Gastrocnemius medialis (tissue), 4 donors: ENCODE measurements around the gene PARP15. TPM values are rescaled to one million over a fixed set of nuclear protein-coding genes. Genes with fewer than 3 reads are reported as not detected.
A peak's percentile ranks its signal among the peaks of the same experiment; 100 is the strongest.
"Not testable (repeated sequence)": the region's sequence is repeated elsewhere in the genome, so short reads cannot be mapped to it uniquely, and the experiment has no call there.

Source experiments
- ATAC-seq, 2 donors: fragments of 150-250 bp; one replicate each; pipeline ENCODE4 v1.9.1; 2016
- DNase-seq, 2 donors: peaks; one replicate each; pipeline ENCODE4 v3.0.0-alpha.2; 2019
- H3K27ac ChIP-seq, 4 donors: fragments of 200-600 bp; sonication (generic); 1 replicate in 1 of 4; 2 replicates in 3 of 4; pipeline ENCODE4 v1.5.1; 2016 to 2018; ENCODE audit warnings: mild to moderate bottlenecking in 2 of 4, moderate library complexity in 1 of 4
- H3K27me3 ChIP-seq, 3 donors: fragments of 200-600 bp; sonication (generic) in 2 of 3; 1 replicate in 1 of 3; 2 replicates in 2 of 3; pipeline versions ENCODE4 v1.5.1 to v1.6.0; 2016 to 2019; ENCODE audit warnings: mild to moderate bottlenecking in 1 of 3, moderate library complexity in 1 of 3
- H3K36me3 ChIP-seq, 2 donors: fragments of 200-600 bp; sonication (generic) in 1 of 2; one replicate each; pipeline ENCODE4 v1.5.1; 2017 to 2018
- H3K4me1 ChIP-seq, 2 donors: fragments of 200-600 bp; sonication (generic) in 1 of 2; one replicate each; pipeline ENCODE4 v1.5.1; 2016 to 2017; ENCODE audit warnings: mild to moderate bottlenecking in 2 of 2
- H3K4me3 ChIP-seq, 4 donors: fragments of 200-600 bp; sonication (generic) in 3 of 4; 1 replicate in 1 of 4; 2 replicates in 3 of 4; pipeline ENCODE4 v1.5.1; 2016 to 2019; ENCODE audit warnings: mild to moderate bottlenecking in 2 of 4
- H3K9me3 ChIP-seq, 3 donors: fragments of 200-600 bp; sonication (generic) in 2 of 3; 1 replicate in 1 of 3; 2 replicates in 2 of 3; pipeline ENCODE4 v1.5.1; 2016 to 2019
- POLR2A ChIP-seq, 2 donors: fragments of 450-650 bp; IDR thresholded peaks; one replicate each; pipeline ENCODE4 v1.6.1; 2017; ENCODE audit warnings: antibody characterized with exemption in 2 of 2, mild to moderate bottlenecking in 2 of 2, moderate library complexity in 2 of 2
- in situ Hi-C, 4 donors: fragments of 200-750 bp; cut with MboI; loops; one replicate each; pipeline versions ENCODE4 v1.15.0 to v1.8.0; 2017; ENCODE audit warnings: low sequenced_read_pairs in 4 of 4
- intact Hi-C: fragments of 100-400 bp; cut with DNase I; formaldehyde crosslinking; loops from one replicate; pipeline ENCODE4 v1.15.1; 2023; ENCODE audit warnings: low total_unique reads
- total RNA-seq, 4 donors: library from RNA; depleted of rRNA; stranded (reverse); fragments of >200 nt; gene quantifications; one replicate each; pipeline versions ENCODE4 v1.1.0 to v1.2.3, GENCODE V29; 2016
- TF ChIP-seq, protein P1 (sequence below), 5 experiments: fragments of 450-650 bp in 3 of 5; fragments of 200-600 bp in 2 of 5; sonication (generic) in 2 of 5; IDR thresholded peaks in 4 of 5; conservative IDR thresholded peaks in 1 of 5; 1 replicate in 4 of 5; 2 replicates in 1 of 5; pipeline ENCODE4 v1.5.1; 2016 to 2019; ENCODE audit warnings: antibody characterized with exemption in 5 of 5, mild to moderate bottlenecking in 3 of 5, moderate library complexity in 3 of 5

The PARP15 gene
- total RNA-seq, 4 donors from 2014 or later = 0.16 to 0.51 TPM; not detected in 2

DNA sequence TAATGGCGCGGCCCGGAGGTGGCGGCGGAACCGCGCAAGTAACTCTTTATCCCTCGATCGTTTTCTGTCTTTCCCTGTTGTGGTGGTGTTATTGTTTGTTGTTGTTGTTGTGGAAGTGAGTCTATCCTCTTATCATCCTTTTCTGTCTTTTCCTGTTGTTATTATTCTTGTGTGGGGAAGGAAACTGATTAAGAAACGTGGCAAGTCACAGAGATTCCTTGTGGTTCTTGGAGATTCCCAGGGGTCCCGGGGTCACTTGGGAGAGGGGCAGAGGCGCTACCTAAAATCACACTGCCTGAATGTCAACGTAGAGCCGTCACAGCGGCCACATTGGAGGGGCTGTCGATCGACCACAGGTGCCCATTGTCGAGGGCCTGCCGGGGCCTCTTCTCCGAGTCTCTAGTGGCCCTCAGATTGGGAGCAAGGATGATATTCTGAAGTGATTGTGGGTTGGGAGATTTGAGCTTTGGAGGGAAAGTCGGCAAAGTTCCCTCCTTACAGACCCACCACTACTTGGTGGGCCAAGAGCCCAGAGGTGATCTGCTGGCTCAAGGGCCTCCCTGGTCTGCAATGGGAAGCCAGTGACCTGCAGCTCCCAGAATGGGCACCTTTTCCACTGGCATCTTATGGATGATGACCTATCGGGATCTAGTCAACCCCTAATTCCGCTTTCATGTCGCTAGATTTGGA is 104.0 kb downstream of the PARP15 start:
- intact Hi-C loops (loop anchor here (2.0 to 5.0 kb wide), 3 partner anchors 116 to 1134 kb away; partner anchors contain the start of genes POLQ and SLC49A4), in situ Hi-C loops (loop anchor here in 2 of 4 donors (25.0 kb wide), 2 partner anchors 119 to 1144 kb away; partner anchors contain the start of genes DTX3L (in 1 of the 2), PARP9 (in 1 of the 2) and POLQ (in 1 of the 2))
- H3K4me3 ChIP-seq = peak overlapping the region; percentile 84 to 98 (median 98)
- DNase-seq (no peak), ATAC-seq (no peak)
- TF ChIP-seq, protein P1, sequence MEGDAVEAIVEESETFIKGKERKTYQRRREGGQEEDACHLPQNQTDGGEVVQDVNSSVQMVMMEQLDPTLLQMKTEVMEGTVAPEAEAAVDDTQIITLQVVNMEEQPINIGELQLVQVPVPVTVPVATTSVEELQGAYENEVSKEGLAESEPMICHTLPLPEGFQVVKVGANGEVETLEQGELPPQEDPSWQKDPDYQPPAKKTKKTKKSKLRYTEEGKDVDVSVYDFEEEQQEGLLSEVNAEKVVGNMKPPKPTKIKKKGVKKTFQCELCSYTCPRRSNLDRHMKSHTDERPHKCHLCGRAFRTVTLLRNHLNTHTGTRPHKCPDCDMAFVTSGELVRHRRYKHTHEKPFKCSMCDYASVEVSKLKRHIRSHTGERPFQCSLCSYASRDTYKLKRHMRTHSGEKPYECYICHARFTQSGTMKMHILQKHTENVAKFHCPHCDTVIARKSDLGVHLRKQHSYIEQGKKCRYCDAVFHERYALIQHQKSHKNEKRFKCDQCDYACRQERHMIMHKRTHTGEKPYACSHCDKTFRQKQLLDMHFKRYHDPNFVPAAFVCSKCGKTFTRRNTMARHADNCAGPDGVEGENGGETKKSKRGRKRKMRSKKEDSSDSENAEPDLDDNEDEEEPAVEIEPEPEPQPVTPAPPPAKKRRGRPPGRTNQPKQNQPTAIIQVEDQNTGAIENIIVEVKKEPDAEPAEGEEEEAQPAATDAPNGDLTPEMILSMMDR (IDR thresholded peaks at IDR 0.05 in 4 of 5, conservative IDR thresholded peaks at IDR 0.05 in 1 of 5) = no peak
- no peak for TF ChIP-seq POLR2A (IDR thresholded peaks at IDR 0.05)
- H3K4me1 ChIP-seq = peaks cover 21 to 24% of the 10 kb centered on the region in 2 donors
- H3K27ac ChIP-seq = peak overlapping the region; percentile 84 to 87 (median 86)
- H3K9me3 ChIP-seq = no peaks in the 10 kb centered on the region
- H3K27me3 ChIP-seq = no peaks in the 10 kb centered on the region
- peaks cover 0 to 6% of the 10 kb centered on the region in 2 donors for H3K36me3 ChIP-seq

DNA sequence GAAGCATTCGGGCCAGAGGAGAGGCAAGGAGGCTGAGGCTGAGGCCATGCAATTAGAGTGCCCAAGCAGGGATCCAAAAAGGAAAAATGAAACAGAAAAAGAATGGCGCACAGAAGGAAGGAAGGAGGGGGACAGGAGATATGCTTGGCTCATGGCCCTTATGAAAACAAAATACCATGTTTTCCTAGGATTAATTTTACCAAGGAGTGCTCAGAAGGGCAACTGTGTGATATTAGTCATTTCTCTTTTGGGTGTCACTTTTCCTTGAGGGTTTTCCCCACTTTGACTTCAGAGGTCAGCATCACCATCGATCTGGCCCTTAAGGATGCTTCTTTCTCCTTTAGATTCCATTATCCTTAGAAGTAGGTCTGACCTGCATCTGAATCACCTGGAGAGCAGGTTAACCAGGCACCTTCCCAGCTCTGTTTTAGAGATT is 104.5 kb downstream of the PARP15 start:
- TF ChIP-seq, protein P1 (IDR thresholded peaks at IDR 0.05 in 4 of 5, conservative IDR thresholded peaks at IDR 0.05 in 1 of 5) = no peak
- no peak for TF ChIP-seq POLR2A (IDR thresholded peaks at IDR 0.05)
- in situ Hi-C loops (loop anchor here in 2 of 4 donors (25.0 kb wide), 2 partner anchors 120 to 1145 kb away; partner anchors contain the start of genes DTX3L (in 1 of the 2), PARP9 (in 1 of the 2) and POLQ (in 1 of the 2)), intact Hi-C loops (loop anchor here (2.0 to 5.0 kb wide), 3 partner anchors 115 to 1135 kb away; partner anchors contain the start of genes POLQ and SLC49A4)
- ATAC-seq (no peak), DNase-seq (no peak)
- peak overlapping the region; percentile 84 to 98 (median 98) for H3K4me3 ChIP-seq
- no peaks in the 10 kb centered on the region for H3K9me3 ChIP-seq
- no peaks in the 10 kb centered on the region for H3K27me3 ChIP-seq
- peaks cover 0 to 6% of the 10 kb centered on the region in 2 donors for H3K36me3 ChIP-seq
- H3K27ac ChIP-seq = peak overlapping the region; percentile 84 to 87 (median 86)
- peaks cover 21 to 24% of the 10 kb centered on the region in 2 donors for H3K4me1 ChIP-seq

DNA sequence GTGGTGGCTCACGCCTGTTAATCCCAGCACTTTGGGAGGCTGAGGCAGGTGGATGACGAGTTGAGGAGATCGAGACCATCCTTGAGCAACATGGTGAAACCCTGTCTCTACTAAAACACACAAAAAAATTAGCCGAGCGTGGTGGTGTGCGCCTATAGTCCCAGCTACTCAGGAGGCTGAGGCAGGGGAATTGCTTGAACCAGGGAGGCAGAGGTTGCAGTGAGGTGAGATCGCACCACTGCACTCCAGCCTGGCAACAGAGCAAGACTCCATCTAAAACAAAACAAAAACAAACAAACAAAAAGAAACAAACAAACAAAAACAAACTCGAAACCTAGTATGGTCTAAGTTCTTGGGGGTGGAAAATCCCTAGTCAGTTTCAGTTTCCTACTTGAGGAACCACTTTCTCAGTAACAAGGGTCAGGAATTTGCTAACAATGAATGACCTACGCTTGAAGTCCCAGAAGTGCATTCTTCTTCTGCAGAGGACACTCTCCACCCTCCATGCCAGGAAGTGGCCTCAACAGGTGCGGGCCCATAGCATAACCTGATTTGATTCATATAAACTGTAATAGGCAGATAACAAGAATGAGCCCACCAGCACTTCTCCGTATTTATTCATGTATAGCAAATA is 105.4 kb downstream of the PARP15 start:
- peak overlapping the region; percentile 28 to 87 (median 86) for H3K27ac ChIP-seq
- not testable (repeated sequence) for H3K9me3 ChIP-seq, H3K27me3 ChIP-seq, H3K36me3 ChIP-seq, ATAC-seq, DNase-seq
- intact Hi-C loops (loop anchor here (5.0 kb wide), 2 partner anchors 114 to 1136 kb away; partner anchors contain the start of genes POLQ and SLC49A4), in situ Hi-C loops (loop anchor here in 2 of 4 donors (25.0 kb wide), 2 partner anchors 121 to 1146 kb away; partner anchors contain the start of genes DTX3L (in 1 of the 2), PARP9 (in 1 of the 2) and POLQ (in 1 of the 2))
- peak overlapping the region in 1 of 4 donors; percentile 84 for H3K4me3 ChIP-seq
- H3K4me1 ChIP-seq = peaks cover 21 to 24% of the 10 kb centered on the region in 2 donors

DNA sequence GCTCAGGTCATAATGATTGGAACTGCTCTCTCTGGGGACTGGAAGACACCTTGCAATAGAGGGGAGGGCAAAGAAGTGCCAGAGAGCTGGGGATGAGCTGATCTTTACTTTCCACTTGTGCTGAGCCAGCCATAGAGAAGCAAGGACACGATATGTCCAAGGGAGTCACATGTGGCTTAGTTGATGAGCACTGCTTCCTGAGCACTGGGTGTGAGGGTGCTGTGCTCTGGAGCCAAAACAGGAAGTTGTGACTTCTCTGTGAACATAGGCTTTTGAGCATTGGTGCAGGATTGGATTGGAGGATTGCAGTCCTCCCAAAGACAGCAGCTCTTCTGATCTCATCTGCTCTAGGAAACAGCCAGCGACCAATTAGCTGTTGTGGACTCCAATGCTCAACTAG is 109.8 kb downstream of the PARP15 start:
- in situ Hi-C loops = loop anchor here in 2 of 4 donors (25.0 kb wide), 2 partner anchors 125 to 1150 kb away; partner anchors contain the start of genes DTX3L (in 1 of the 2), PARP9 (in 1 of the 2) and POLQ (in 1 of the 2)

More for the DNA sequence above, 109.8 kb downstream of the PARP15 start:
- peaks cover 0 to 21% of the 10 kb centered on the region in 2 donors for H3K36me3 ChIP-seq
- intact Hi-C loops = no loop called here
- no peaks in the 10 kb centered on the region for H3K9me3 ChIP-seq
- H3K4me1 ChIP-seq = peaks cover 0 to 12% of the 10 kb centered on the region in 2 donors
- TF ChIP-seq POLR2A (IDR thresholded peaks at IDR 0.05) = no peak
- TF ChIP-seq, protein P1 (IDR thresholded peaks at IDR 0.05 in 4 of 5, conservative IDR thresholded peaks at IDR 0.05 in 1 of 5) = no peak
- no peak overlapping the region for H3K4me3 ChIP-seq
- ATAC-seq = no peak
- no peak overlapping the region for H3K27ac ChIP-seq
- no peak for DNase-seq
- no peaks in the 10 kb centered on the region for H3K27me3 ChIP-seq

Other genes with a start within 250 kb of the PARP15 start
- 10 to 100 TPM; 16.5 to 26.0 (median 23.7) TPM for gene MIX23, start 194.4 kb upstream of the PARP15 start, total RNA-seq
- gene FAM162A, start 193.5 kb upstream of the PARP15 start, total RNA-seq = 10 to 100 TPM; 18.8 to 52.4 (median 43.3) TPM
- 1 to 10 TPM; 1.4 to 3.0 (median 2.1) TPM for gene WDR5B, start 161.6 kb upstream of the PARP15 start, total RNA-seq
- gene KPNA1, start 62.7 kb upstream of the PARP15 start, total RNA-seq = 100 to 1,000 TPM; 108 to 119 (median 112) TPM
- gene PARP9, start 13.3 kb upstream of the PARP15 start, total RNA-seq = 1 to 10 TPM; 5.9 to 9.6 (median 8.2) TPM
- gene DTX3L, start 13.3 kb upstream of the PARP15 start, total RNA-seq = 10 to 100 TPM in 1 of 4 donors, 1 to 10 TPM in 3; 6.6 to 15.6 (median 9.4) TPM
- gene PARP14, start 103.2 kb downstream of the PARP15 start, total RNA-seq = 10 to 100 TPM in 3 of 4 donors, 1 to 10 TPM in 1; 6.0 to 12.3 (median 10.5) TPM
- 10 to 100 TPM; 14.5 to 30.7 (median 17.0) TPM for gene HSPBAP1, start 216.2 kb downstream of the PARP15 start, total RNA-seq
- 10 to 100 TPM; 29.0 to 81.7 (median 44.8) TPM for gene SLC49A4, start 217.4 kb downstream of the PARP15 start, total RNA-seq